ENCODE data around the gene CCL3.

- TF ChIP-seq, protein P1, sequence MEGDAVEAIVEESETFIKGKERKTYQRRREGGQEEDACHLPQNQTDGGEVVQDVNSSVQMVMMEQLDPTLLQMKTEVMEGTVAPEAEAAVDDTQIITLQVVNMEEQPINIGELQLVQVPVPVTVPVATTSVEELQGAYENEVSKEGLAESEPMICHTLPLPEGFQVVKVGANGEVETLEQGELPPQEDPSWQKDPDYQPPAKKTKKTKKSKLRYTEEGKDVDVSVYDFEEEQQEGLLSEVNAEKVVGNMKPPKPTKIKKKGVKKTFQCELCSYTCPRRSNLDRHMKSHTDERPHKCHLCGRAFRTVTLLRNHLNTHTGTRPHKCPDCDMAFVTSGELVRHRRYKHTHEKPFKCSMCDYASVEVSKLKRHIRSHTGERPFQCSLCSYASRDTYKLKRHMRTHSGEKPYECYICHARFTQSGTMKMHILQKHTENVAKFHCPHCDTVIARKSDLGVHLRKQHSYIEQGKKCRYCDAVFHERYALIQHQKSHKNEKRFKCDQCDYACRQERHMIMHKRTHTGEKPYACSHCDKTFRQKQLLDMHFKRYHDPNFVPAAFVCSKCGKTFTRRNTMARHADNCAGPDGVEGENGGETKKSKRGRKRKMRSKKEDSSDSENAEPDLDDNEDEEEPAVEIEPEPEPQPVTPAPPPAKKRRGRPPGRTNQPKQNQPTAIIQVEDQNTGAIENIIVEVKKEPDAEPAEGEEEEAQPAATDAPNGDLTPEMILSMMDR (tag by site-specific recombination; IDR thresholded peaks at IDR 0.05): no peak
- TF ChIP-seq SETDB1 (IDR thresholded peaks at IDR 0.05; ENCODE audit: insufficient read length, low read length) (no peak), ZBTB7A (tag by site-specific recombination; IDR thresholded peaks at IDR 0.05; ENCODE audit: low read depth) (no peak), ZNF791 (tag by site-specific recombination; IDR thresholded peaks at IDR 0.05) (no peak), ZNF121 (tag by site-specific recombination; IDR thresholded peaks at IDR 0.05) (no peak), ZNF747 (tag by site-specific recombination; IDR thresholded peaks at IDR 0.05) (no peak), ZBTB8A (tag by site-specific recombination; IDR thresholded peaks at IDR 0.05) (no peak), ZNF214 (tag by site-specific recombination; IDR thresholded peaks at IDR 0.05; ENCODE audit: borderline replicate concordance) (no peak), ZNF24 (tag by site-specific recombination; IDR thresholded peaks at IDR 0.05) (no peak), ZNF626 (tag by site-specific recombination; IDR thresholded peaks at IDR 0.05) (no peak)
- TF ChIP-seq, protein P2, sequence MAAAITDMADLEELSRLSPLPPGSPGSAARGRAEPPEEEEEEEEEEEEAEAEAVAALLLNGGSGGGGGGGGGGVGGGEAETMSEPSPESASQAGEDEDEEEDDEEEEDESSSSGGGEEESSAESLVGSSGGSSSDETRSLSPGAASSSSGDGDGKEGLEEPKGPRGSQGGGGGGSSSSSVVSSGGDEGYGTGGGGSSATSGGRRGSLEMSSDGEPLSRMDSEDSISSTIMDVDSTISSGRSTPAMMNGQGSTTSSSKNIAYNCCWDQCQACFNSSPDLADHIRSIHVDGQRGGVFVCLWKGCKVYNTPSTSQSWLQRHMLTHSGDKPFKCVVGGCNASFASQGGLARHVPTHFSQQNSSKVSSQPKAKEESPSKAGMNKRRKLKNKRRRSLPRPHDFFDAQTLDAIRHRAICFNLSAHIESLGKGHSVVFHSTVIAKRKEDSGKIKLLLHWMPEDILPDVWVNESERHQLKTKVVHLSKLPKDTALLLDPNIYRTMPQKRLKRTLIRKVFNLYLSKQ (tag by site-specific recombination; IDR thresholded peaks at IDR 0.05; ENCODE audit: borderline replicate concordance): no peak
- TF ChIP-seq, protein P3, sequence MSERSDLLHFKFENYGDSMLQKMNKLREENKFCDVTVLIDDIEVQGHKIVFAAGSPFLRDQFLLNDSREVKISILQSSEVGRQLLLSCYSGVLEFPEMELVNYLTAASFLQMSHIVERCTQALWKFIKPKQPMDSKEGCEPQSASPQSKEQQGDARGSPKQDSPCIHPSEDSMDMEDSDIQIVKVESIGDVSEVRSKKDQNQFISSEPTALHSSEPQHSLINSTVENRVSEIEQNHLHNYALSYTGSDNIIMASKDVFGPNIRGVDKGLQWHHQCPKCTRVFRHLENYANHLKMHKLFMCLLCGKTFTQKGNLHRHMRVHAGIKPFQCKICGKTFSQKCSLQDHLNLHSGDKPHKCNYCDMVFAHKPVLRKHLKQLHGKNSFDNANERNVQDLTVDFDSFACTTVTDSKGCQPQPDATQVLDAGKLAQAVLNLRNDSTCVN (tag by site-specific recombination; optimal IDR thresholded peaks at IDR 0.05): no peak
- TF ChIP-seq, protein P4, sequence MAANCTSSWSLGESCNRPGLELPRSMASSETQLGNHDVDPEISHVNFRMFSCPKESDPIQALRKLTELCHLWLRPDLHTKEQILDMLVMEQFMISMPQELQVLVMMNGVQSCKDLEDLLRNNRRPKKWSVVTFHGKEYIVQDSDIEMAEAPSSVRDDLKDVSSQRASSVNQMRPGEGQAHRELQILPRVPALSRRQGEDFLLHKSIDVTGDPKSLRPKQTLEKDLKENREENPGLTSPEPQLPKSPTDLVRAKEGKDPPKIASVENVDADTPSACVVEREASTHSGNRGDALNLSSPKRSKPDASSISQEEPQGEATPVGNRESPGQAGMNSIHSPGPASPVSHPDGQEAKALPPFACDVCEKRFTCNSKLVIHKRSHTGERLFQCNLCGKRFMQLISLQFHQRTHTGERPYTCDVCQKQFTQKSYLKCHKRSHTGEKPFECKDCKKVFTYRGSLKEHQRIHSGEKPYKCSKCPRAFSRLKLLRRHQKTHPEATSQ (tag by site-specific recombination; IDR thresholded peaks at IDR 0.05): no peak
- TF ChIP-seq, protein P5, sequence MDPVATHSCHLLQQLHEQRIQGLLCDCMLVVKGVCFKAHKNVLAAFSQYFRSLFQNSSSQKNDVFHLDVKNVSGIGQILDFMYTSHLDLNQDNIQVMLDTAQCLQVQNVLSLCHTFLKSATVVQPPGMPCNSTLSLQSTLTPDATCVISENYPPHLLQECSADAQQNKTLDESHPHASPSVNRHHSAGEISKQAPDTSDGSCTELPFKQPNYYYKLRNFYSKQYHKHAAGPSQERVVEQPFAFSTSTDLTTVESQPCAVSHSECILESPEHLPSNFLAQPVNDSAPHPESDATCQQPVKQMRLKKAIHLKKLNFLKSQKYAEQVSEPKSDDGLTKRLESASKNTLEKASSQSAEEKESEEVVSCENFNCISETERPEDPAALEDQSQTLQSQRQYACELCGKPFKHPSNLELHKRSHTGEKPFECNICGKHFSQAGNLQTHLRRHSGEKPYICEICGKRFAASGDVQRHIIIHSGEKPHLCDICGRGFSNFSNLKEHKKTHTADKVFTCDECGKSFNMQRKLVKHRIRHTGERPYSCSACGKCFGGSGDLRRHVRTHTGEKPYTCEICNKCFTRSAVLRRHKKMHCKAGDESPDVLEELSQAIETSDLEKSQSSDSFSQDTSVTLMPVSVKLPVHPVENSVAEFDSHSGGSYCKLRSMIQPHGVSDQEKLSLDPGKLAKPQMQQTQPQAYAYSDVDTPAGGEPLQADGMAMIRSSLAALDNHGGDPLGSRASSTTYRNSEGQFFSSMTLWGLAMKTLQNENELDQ (tag by site-specific recombination; IDR thresholded peaks at IDR 0.05; ENCODE audit: low read depth): no peak
Measured at GRCh38 chr17:36135465-36135864, 45.5 kb upstream of the CCL3 start.

Data from HEK293 (cell line).